OCI-LY7 (cell line): ENCODE measurements around the gene ADAMTS16.

Source experiments
- EZH2phosphoT487 ChIP-seq: fragments of 200-600 bp; sonication (generic); IDR thresholded peaks from 2 replicates; pipeline ENCODE4 v1.6.1; 2018; ENCODE audit warnings: low read depth, borderline replicate concordance, mild to moderate bottlenecking, mixed run types, antibody characterized with exemption, low read length, moderate library complexity, mixed read lengths
- TF ChIP-seq, protein P1 (sequence below): fragments of 200-600 bp; sonication (generic); conservative IDR thresholded peaks from 2 replicates; pipeline ENCODE4 v1.5.1; 2014; ENCODE audit warnings: mild to moderate bottlenecking, antibody characterized with exemption, low read length, moderate library complexity, mixed read lengths

- TF ChIP-seq, protein P1, sequence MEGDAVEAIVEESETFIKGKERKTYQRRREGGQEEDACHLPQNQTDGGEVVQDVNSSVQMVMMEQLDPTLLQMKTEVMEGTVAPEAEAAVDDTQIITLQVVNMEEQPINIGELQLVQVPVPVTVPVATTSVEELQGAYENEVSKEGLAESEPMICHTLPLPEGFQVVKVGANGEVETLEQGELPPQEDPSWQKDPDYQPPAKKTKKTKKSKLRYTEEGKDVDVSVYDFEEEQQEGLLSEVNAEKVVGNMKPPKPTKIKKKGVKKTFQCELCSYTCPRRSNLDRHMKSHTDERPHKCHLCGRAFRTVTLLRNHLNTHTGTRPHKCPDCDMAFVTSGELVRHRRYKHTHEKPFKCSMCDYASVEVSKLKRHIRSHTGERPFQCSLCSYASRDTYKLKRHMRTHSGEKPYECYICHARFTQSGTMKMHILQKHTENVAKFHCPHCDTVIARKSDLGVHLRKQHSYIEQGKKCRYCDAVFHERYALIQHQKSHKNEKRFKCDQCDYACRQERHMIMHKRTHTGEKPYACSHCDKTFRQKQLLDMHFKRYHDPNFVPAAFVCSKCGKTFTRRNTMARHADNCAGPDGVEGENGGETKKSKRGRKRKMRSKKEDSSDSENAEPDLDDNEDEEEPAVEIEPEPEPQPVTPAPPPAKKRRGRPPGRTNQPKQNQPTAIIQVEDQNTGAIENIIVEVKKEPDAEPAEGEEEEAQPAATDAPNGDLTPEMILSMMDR: no peak
- no peak for TF ChIP-seq EZH2phosphoT487
Observed at GRCh38 chr5:5347442-5347841, 207.3 kb downstream of the ADAMTS16 start.
